ENCODE results near the gene CHAC2.
"Not testable (repeated sequence)": the region's sequence is repeated elsewhere in the genome, so short reads cannot be mapped to it uniquely, and the experiment has no call there.

The CHAC2 gene

DNA sequence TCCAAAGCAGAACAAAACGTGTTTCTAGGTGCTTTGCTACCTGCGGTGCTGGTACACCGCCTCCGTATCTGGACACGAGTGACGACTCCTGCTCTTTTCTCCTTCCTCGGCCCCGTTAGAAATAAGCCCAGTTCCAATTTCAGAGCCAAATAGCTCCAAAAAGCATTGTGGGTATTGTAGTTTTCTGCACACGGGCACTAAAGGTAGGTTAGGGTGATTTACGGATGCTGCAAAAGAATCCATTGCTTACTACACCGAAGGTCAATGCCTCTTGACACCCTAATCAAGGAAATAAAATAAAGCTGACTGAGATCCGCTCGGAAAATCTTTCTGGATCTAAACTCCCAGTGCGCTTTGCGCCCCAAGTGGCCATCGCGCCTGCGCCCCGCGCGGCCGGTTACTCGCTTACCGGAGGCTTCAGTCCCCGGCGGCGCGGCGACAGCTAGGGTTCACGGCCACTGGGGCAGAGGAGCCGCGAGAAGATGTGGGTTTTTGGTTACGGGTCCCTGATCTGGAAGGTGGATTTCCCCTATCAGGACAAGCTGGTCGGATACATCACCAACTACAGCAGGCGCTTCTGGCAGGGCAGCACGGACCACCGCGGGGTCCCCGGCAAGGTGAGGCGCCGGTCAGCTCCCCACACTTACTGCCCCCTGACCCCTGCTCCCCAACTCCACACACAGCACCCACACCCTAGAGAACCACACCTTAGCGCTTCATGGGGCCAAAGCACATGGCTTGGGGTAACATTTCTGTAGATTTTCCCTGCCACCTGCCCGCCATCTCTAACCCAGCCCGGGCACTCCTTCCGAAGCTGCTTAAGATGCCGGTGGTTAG lies at the start of gene CHAC2:
Gene CHAC2, plus strand, starts transcription at position 400 of the 837 bp plus-strand sequence. Its CDS starts 83 bp downstream, at position 483.
- TF ChIP-seq, protein P1, sequence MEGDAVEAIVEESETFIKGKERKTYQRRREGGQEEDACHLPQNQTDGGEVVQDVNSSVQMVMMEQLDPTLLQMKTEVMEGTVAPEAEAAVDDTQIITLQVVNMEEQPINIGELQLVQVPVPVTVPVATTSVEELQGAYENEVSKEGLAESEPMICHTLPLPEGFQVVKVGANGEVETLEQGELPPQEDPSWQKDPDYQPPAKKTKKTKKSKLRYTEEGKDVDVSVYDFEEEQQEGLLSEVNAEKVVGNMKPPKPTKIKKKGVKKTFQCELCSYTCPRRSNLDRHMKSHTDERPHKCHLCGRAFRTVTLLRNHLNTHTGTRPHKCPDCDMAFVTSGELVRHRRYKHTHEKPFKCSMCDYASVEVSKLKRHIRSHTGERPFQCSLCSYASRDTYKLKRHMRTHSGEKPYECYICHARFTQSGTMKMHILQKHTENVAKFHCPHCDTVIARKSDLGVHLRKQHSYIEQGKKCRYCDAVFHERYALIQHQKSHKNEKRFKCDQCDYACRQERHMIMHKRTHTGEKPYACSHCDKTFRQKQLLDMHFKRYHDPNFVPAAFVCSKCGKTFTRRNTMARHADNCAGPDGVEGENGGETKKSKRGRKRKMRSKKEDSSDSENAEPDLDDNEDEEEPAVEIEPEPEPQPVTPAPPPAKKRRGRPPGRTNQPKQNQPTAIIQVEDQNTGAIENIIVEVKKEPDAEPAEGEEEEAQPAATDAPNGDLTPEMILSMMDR (conservative IDR thresholded peaks at IDR 0.05; ENCODE audit: control insufficient read depth, insufficient read depth, low read depth, low read length): peak; percentile 25
- peak; percentile 77 for DNase-seq (ENCODE audit: low read depth)
- peak within 1 kb of the TSS; percentile 81 for H3K4me3 ChIP-seq (ENCODE audit: control insufficient read depth, low read depth, low read length)

DNA sequence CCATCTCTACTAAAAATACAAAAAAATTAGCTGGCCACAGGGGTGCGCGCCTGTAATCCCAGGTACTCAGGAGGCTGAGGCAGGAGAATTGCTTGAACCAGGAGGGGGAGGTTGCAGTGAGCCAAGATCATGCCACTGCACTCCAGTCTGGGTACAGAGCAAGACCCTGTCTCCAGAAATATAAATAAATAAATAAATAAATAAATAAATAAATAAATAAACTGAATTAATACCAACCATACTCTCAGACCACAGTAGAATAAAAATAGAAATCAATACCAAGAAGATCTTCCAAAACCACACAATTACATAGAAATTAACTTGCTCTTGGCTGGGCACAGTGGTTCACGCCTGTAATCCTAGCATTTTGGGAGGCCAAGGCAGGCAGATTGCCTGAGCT lies 46.7 kb upstream of the CHAC2 start:
- not testable (repeated sequence) for DNase-seq (ENCODE audit: low read depth); H3K4me3 ChIP-seq (ENCODE audit: control insufficient read depth, low read depth, low read length)

DNA sequence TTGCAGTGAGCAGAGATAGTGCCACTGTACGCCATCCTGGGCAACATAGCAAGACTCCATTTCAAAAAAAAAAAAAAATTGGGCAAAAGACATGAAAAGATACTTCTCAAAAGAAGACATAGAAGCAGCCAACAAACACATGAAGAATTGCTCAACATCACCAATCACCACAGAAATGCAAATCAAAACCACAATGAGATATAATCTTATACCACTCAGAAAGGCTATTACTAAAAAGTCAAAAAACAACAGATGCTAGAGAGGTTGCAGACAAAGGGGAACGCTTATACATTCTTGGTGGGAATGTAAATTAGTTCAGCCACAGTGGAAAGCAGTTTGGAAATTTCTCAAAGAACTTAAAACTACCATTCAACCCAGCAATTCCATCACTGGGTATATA lies 43.1 kb upstream of the CHAC2 start:
- H3K4me3 ChIP-seq (ENCODE audit: control insufficient read depth, low read depth, low read length): no peak overlapping the region
- DNase-seq (ENCODE audit: low read depth): peak; percentile 60
- TF ChIP-seq, protein P1 (conservative IDR thresholded peaks at IDR 0.05; ENCODE audit: control insufficient read depth, insufficient read depth, low read depth, low read length): no peak

DNA sequence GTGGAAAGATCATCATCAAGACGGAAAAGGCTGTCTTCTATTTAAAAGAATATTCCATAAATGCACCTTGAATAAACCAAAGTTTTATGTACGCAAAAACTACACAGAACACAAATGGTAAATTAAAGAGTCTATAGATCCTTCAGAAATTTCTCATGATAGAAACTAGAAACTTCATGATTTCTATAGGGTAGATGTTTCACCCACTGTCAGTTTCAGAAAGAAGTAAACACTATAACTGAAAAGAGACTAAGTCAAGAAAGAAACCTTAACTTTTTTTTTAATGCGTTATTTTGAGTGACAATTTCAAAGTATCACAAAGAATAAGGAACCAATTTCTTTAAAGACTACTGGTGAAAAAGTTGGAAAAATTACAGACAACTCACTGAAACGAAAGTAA lies 41.9 kb upstream of the CHAC2 start:
- DNase-seq (ENCODE audit: low read depth): no peak
- TF ChIP-seq, protein P1 (conservative IDR thresholded peaks at IDR 0.05; ENCODE audit: control insufficient read depth, insufficient read depth, low read depth, low read length): no peak
- no peak overlapping the region for H3K4me3 ChIP-seq (ENCODE audit: control insufficient read depth, low read depth, low read length)

DNA sequence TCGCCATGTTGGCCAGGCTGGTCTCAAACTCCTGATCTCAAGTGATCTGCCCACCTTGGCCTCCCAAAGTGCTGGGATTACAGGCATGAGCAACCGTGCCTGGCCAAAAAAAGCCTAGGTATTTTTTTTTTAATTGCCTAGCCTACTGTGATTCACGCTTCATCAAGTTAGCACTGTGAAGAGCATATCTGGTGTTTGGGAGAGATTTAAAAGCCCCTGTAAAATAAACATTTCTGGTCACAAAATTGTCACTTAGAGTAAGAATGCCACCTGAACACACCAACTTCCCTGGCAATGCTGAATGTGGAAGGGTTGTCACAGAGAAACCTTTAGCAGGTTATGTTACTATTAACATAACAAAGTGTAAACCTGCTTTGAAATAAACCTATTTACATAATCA lies 39.7 kb upstream of the CHAC2 start:
- TF ChIP-seq, protein P1 (conservative IDR thresholded peaks at IDR 0.05; ENCODE audit: control insufficient read depth, insufficient read depth, low read depth, low read length): no peak
- H3K4me3 ChIP-seq (ENCODE audit: control insufficient read depth, low read depth, low read length): no peak overlapping the region
- no peak for DNase-seq (ENCODE audit: low read depth)

DNA sequence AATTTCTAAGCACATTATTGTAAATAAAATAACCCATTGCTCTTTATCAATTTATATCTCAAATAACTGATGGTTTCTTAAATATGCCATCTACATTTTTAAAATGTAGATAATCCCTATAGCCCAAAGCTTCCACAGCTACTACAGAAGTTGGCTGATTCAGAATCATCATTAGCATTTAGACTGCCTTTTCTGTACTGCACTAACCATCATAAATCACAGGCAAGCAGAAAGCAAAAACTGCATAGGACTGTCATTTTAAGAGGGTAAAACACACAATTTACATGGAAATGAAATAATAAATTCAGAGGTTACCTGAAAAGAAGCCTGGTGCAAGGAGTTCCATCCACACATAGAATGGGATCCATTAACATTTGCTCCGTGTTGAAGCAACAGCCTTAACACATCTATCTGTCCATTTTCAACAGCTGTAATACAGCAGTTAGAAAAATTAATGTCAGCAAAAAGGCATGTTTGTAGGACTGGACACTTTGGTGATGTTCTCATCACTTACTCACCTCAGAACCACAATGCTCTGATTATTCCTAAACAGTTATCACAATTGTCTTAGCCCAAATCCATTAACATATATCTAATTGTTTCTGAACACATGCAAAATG lies 38.4 kb upstream of the CHAC2 start:
- DNase-seq (ENCODE audit: low read depth): no peak
- TF ChIP-seq, protein P1 (conservative IDR thresholded peaks at IDR 0.05; ENCODE audit: control insufficient read depth, insufficient read depth, low read depth, low read length): no peak
- H3K4me3 ChIP-seq (ENCODE audit: control insufficient read depth, low read depth, low read length): no peak overlapping the region

DNA sequence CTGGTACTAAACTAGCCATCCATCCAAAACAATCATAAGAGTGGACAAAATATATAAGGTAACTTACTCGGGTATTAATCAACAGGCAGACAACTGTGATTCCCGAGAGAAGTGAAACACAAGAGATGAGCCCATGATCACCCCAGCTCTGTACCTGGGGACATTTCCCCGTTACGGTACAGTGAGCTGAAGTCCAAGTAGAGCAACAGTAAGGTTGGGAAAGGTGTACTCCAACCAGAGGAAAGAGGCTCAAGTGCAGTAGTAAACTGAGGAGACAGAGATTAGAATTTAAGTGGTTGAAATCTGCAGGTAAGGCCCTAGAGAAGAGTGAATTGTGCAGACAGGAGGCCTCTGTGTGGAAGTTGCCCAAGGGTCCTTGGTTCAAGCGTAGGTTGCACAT lies 30.5 kb upstream of the CHAC2 start:
- H3K4me3 ChIP-seq (ENCODE audit: control insufficient read depth, low read depth, low read length): no peak overlapping the region
- TF ChIP-seq, protein P1 (conservative IDR thresholded peaks at IDR 0.05; ENCODE audit: control insufficient read depth, insufficient read depth, low read depth, low read length): no peak
- DNase-seq (ENCODE audit: low read depth): no peak

Measured in fibroblast of mammary gland (primary cell).